Right renal cortex interstitium (tissue), 3 donors: ENCODE results near the gene WBP2NL. TPM values are rescaled to one million over a fixed set of nuclear protein-coding genes. Genes with fewer than 3 reads are reported as not detected.
A peak's percentile ranks its signal among the peaks of the same experiment; 100 is the strongest.

Source experiments
- DNase-seq, 3 donors: peaks; one replicate each; pipeline ENCODE4 v3.0.0-alpha.2; 2013; ENCODE audit warnings: low read depth in 3 of 3, low spot score in 2 of 3
- polyA plus RNA-seq, 3 donors: library from polyadenylated mRNA; unstranded; fragments of 120-200 nt; gene quantifications; one replicate each; pipeline ENCODE4 v1.2.1, GENCODE V29; 2013; ENCODE audit not compliant: insufficient read length in 3 of 3

Gene WBP2NL
- polyA plus RNA-seq, 3 donors = 3.2 to 3.4 (median 3.4) TPM

DNA sequence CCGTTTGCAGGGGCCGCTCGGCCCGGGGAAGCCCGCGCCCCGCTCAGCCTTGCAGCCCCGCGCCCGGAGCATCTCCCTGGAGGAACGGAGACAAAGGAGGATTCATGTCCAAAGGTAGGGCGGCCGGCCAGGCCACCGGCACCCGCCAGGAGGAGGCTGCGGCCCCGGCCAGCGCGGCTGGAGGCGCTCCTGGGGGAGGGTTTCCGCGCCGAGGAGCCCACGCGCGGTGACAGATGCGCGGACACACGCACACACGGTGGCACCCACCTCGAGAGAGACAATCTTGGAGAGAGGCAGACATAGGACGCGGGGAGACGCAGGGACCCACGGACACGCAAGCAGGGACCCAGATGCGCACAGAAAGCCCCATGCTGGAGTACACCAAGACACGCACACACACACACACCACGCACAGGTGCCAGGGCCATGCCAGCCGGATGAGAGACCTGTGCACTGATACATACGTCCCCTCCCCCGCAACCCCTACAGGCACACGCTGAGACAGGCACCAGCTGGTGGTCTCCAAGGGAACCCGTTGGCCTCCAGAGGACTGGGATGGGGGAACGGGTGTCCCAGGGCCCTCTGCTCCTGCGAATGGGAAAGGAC lies 21.5 kb upstream of the WBP2NL start:
- peak in 1 of 3 donors; percentile 50 for DNase-seq

DNA sequence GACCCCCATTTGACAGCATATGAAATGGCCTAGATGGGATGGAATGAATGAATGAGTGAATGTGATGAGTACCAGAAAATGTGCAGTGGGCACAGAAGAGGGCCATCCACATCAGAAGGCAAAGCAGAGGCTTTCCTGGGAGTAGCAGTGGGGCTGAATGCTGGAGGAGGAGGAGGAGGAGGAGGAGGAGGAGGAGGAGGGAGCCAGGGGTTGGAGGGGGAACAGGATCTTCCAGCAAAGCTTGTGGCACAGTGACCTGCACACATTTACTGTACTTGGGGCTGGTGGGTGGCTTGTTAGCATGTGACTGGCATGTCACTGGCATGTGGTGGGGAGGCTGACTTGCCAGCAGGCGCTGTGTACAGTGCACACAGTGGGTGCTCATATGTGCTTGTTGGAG lies 19.9 kb upstream of the WBP2NL start:
- no peak for DNase-seq

DNA sequence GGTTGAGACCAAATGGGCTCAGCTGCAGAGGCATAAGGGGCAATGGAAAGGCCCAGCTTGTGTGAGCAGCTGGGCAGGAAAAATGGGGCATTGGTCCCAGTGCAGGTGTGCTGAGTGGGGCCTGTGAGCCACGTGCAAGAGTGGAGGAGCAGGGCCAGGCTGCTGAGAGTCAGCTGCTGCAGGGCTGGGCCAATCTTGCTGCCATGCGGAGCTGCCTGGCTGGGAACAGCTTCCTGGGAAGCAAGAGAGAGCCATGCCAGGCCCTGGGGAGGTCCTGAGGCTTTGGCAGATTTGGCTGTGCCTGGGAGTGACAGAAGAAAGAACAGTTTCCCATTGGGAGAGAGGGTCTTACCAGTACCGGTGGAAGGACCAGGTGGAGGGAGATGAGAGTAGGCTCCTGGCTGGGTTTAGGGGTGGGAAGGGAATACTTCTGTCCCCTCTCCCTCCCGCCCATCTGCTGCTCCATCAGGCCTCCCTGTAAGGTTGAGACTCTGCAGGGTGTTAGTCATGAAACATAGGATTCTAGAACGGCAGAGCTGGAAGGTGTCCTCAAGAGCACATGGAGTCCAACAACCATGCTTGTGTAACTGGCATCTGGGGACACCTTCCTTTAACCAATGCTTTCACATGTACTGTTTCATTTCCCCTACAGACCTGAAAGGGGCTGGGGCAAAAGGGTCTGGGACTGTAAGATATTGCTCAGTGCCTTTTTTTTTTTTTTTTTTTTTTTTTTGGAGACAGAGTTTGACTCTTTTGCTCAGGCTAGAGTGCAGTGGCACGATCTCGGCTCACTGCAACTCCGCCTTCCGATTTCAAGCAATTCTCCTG lies 19.0 kb upstream of the WBP2NL start:
- DNase-seq = no peak

DNA sequence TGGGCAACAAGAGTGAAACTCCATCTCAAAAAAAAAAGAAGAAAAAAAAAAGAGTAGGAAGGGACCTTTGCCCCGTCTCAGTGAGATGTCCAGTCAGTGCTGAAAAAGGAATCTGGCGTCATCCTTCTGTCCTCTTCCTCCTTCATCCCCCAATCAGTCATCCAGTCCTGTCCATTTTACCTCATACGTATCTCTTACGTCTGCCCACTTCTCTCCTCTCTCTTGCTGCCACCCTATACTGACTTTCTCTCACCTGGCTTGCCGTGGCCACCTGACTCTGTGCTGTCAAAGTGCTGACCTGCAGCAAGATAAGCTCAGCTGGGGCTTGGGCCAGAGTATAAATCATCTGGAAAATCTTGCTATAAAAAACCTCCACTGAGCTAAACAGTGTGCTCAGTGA lies 15.7 kb upstream of the WBP2NL start:
- DNase-seq = no peak

DNA sequence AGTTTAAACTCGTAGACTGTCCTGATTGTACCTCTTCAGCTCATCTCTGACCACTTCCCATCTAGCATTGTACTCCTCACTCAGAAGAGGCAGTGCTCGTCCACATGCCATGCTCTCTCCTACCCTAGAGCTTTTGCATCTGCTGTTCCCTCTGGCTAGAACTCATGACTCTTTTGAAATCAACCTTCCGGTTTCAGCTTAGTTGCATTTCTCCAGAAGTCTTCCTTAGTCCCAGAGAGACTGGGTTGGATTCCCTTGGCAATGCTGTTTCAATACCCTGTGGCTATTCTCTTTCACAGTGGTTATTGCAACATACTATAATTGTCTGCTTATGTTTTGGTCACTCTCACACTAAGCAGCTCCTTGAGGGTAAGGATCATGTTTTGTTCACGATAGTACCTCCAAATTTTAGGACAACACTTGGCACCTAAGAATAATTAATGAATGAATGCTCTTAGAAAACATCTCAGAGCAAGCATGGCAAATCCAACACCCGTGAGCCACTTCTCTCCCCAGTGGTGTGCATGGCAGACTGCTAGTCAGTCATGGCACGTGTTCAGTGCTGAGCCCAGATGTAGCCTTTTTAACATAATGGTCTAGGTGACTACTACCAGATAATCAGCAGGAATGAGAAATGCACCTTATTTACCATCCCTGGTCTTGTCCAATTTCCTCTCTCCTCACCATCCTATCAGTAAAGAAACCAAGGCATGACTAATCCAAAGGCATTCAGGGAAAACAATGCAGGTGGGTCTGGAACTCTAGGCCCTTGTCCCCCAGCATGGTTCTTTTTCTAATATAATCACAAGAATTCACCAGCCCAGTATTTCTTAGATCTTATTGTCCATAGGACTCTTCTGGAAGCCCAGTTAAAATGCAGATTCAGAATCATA lies 14.8 kb upstream of the WBP2NL start:
- DNase-seq = no peak

DNA sequence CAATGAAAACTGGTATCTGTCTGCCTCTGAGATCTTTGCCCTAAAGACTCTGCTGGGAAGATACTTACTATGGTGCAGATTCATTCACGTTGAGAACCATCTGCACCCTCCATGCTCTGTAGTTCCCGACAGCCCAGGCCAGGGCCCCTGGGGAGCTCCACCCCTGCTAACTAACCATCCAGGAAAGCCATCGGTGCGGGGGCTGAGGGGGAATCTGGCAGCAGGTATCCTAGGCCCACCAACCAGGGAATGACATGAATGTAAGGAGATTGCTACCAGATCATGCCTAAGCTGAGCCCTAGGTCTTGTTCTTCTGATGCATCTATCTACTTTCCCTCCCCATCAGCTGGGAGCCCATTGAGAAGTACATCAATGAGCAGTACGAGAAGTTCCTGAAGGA lies 11.3 kb upstream of the WBP2NL start:
- DNase-seq = no peak

DNA sequence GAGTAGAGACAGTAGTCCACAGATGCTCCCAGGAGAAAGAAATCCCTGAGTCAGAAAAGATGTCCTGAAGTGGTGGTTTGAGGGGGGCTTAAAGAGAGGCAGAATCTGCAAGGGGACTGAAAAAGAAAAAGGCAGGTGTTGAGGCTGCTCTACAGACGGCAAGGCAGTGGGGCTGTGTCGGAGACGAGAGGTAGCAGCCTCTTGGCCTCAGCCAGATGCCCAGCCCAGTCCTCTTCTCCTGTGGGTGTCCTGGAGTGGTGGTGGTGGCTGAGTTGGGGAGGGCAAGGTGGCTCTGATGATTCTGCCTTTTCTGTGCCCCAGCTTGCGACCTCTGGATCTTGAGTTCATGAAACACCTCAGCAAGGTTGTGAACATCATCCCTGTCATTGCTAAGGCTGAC lies 9.3 kb upstream of the WBP2NL start:
- no peak for DNase-seq

DNA sequence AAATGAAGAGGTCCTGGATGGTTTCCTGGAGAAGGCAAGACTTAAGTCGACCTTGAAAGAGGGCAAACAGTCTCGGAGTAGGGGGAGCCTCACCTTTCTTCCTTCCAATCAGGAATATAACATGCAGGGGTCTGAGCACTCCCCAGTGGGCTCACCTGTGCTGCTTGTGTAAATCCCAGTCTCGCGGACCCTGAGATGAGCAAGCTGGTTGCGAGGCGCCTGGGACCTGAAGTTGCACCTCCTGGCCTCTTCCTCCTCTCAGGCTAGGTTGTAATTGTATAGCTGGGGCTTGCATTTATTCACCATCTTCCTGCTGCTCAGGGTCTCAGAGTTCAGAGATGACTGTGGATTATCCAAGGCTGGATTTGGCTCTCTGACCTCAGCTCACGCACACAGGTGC lies 7.5 kb upstream of the WBP2NL start:
- no peak for DNase-seq

DNA sequence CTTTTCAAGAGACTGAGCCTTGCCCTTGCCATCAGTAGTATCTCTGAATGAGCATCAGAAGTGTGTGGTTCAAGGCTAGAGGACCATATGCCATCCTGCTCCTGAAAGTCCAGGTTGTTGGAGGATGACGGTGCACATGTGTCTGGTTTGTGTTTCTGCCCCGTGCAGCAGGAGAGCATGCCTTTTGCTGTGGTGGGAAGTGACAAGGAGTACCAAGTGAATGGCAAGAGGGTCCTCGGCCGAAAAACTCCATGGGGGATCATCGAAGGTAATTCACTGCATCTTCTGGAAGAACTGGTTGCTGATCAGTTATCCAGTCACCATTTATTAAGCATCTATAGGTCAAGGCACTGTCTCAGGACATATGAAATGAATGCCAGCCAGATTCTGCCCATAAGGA lies 6.1 kb upstream of the WBP2NL start:
- no peak for DNase-seq

DNA sequence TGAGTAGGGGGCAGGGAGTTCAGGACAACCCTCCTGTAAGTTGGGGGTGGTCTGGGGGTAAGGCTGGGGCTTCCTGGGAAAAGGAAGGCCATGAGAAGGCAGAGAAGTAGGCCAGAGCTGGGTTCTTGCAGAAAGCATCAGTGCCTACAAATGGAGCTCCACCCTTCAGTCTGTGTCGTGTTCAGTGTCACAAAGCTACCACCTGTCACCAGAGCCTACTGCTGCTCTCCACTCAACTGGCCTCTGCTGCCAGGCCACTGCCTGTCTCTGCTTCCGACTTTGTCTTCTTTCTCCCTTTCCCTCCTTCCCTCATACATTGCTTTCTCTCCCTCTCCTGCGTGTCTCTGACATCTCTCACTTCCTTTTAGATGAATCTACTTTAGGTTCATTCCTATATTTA lies 3.4 kb upstream of the WBP2NL start:
- no peak for DNase-seq

DNA sequence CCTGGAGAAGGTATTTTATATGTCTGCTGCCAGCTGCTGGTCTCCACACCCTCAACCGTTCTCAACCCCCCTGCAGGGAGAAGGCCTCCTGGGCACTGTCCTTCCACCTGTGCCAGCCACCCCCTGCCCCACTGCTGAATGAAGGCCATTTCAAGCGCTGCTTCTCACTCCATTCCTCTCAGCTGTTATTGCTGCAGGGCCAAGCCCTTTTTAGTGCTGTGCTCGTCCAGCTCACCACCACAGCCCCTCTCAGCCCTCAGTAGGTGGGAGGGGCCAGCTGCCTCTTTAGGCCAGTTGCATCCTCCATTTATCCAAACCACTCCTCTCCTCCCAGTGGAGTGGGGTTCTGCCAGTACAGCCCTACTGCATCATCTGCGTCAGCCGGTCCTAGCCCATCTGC lies 1.8 kb upstream of the WBP2NL start:
- no peak for DNase-seq

DNA sequence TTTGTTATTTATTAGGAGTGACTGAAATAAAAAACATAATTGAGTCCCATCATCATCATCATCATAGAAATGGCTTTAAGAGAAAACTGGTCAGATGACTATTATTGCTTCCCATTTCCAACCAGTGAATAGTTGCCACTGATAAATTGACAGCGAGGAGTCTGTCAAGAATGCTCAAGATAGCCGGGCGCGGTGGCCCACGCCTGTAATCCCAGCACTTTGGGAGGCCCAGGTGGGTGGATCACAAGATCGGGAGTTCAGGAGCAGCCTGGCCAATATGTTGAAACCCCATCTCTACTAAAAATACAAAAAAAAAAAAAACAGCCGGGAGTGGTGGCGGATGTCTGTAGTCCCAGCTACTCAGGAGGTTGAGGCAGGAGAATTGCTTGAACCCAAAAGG lies 1.9 kb downstream of the WBP2NL start:
- no peak for DNase-seq

DNA sequence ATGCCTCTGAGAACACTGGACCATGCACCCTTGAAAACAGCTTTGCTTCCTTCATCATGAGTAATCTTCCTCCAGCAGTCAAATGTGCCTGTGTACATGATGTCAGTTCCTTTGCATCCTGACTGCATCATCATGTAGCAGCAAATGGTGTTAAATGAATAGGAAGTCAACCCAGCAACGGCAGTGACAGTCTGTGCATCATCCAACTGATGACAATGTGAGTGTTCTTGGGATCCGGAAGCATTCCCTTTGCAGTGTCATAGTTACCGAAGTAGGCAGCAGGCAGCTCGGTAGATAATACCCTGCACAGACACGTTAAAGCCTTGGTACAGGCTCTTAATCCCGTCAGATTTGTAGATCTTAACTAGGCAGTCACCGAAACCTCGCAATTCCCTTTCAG lies 2.5 kb downstream of the WBP2NL start:
- DNase-seq = no peak

DNA sequence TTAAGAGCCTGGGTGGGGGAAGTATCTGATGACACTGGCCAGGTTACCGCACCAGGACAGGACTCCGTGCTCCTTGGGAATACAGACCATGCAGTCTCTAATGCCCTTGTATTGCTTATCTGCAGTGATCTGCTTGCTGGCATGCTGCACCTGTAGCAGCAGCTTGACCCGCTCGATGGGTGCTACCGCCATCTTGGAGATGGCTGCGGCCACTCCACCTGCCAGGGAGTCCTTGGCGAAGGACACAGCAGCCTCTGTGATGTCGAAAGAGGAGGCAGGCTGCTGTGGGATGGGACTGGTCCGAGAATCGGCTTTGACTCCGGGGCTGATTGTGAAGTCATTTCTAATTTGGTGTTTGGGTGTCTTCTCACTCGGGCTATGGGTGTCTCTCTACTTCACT lies 3.1 kb downstream of the WBP2NL start:
- DNase-seq = no peak

DNA sequence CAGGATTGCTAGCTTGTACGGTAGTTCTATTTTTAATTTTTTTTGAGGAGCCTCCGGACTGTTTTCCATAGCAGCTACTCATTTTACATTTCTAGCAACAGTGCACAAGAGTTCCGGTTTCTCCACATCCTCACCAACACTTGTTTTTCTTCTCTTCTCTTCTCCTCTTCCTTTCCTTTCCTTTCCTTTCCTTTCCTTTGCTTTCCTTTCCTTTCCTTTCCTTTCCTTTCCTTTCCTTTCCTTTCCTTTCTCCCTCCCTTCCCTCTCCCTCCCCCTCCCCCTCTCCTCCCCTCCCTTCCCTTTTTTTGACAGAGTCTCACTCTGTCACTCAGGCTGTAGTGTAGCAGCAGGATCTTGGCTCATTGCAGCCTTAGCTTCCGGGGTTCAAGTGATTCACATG lies 9.3 kb downstream of the WBP2NL start:
- no peak for DNase-seq

DNA sequence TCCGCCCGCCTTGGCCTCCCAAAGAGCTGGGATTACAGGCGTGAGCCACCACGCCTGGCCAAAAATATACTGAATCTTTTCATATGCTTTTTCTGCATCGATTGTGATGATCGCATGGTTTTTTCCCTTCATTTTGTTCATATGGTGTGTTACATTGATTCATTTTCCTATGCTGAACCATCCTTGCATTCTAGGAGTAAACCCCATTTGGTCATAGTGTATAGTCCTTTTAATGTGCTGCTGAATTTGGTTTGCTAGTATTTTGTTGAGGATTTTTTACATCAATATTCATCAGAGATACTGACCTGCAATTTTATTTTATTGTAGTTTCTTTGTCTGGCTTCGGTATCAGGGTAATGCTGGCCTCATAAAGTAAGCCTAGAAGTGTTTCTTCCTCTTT lies 12.2 kb downstream of the WBP2NL start:
- no peak for DNase-seq

DNA sequence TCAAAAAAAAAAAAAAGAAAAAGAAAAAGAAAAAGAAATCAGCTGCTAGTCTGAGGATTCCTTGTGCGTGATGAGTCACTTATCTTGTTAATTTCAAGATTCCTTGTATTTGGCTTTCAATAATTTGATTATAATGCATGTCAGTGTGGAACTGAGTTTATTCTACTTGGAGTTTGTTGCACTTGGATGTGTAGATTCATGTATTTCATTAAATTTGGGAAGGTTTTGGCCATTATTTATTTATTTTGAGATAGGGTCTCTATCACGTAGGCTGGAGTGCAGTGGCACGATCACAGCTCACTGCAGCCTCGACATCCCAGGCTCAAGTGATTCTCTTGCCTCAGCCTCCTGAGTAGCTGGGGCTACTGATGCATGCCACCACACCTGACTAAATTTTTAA lies 14.8 kb downstream of the WBP2NL start:
- no peak for DNase-seq

DNA sequence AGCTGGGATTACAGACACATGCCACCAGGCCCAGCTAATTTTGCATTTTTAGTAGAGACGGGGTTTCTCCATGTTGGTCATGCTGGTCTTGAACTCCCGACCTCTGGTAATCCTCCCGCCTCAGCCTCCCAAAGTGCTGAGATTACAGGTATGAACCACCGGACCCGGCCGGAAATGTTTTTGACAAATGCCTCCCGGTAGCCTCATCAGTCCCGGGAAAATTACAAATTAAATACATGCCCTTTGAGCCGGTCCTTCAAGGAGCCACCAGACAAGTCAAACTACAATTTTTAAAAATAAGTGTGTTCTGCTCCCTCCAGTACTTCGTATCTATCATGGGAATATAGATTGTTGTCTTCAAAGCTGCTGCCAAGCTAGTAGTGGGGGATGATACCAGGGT lies 17.5 kb downstream of the WBP2NL start:
- DNase-seq = no peak

DNA sequence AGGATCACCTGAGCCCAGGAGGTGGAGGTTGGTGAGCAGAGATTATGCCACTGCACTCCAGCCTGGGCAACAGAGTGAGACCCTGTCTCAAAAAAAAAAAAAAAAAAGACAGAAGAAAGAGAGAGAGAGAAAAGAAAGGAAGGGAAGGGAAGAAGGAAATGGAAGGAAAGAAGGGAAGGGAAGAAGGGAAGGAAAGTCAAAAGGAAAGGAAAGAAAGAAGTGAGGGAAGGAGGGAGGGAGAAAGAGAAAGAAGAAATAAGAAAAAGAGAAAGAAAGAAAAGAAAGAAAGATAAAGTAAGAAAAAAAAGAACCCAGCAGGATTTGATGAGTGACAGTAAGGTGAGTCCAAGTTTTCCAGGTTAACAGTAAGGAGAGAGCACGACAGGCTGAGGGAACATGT lies 19.6 kb downstream of the WBP2NL start:
- no peak for DNase-seq

DNA sequence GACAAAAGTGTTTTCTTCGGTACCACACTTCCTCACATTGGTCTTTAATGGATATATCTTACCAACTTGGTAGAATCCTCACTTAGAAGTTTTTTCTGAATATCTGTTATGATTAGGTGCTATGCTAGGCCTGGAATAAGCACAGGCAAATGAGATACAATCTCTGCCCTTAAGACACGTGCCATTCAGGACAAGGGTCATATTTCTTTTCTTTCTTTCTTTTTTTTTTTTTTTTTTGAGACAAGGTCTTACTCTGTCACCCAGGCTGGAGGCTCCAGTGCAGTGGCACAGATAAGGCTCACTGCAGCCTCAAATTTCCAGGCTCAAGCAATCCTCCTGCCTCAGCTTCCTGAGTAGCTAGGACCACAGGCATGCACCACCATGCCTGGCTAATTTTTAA lies 23.0 kb downstream of the WBP2NL start:
- DNase-seq = no peak

DNA sequence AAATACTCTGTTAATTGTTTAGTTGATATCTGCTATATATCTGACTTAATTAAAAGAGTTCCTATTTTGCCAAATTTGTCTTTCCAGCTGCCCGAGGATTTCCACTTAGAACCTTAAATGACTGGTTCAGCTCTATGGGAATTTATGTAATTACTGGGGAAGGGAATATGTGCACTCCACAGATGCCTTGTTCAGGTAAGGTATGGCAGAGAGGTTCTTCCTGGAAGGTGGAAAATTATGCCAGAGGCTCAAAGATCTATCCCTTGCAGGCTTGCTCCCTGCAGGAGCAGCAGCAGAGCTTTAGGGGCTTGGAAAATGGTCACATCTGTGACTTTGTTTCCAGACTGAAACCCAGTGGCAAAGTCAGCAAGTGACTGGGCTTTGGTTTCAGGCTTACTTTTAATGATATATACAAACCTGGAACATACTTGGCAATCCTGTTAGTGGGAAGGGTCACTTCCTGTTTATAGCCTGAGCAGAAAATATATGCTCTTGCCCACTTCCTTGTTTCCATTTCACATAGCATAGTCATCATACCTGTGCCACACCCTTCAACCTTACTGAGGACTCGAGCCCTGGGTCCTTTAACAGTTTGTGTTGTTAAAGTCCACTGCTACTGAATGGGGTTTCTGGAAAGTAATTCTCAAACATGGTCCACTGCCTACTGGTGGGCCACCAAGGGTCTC lies 23.7 kb downstream of the WBP2NL start:
- no peak for DNase-seq
